SJSA1 (cell line): ENCODE data around the gene NRXN3. TPM values are rescaled to one million over a fixed set of nuclear protein-coding genes. Genes with fewer than 3 reads are reported as not detected.
"Not testable (repeated sequence)": the region's sequence is repeated elsewhere in the genome, so short reads cannot be mapped to it uniquely, and the experiment has no call there.

ENCODE experiments used
- DNase-seq, 2 experiments: peaks; one replicate each; pipeline ENCODE4 v3.0.0-alpha.2; 2015 to 2020; ENCODE audit warnings: low spot score in 2 of 2, low read depth in 1 of 2
- H3K27ac ChIP-seq: fragments of 250-450 bp; sonication (Bioruptor Pico); 2 replicates; pipeline ENCODE4 v1.5.1; 2020; ENCODE audit warnings: mild to moderate bottlenecking, moderate library complexity
- H3K27me3 ChIP-seq: fragments of 250-450 bp; sonication (Bioruptor Pico); replicated peaks from 2 replicates; pipeline ENCODE4 v1.5.1; 2020; ENCODE audit warnings: mild to moderate bottlenecking, moderate library complexity
- H3K36me3 ChIP-seq: fragments of 250-450 bp; sonication (Bioruptor Pico); 2 replicates; pipeline ENCODE4 v1.5.1; 2020; ENCODE audit warnings: mild to moderate bottlenecking
- H3K4me1 ChIP-seq: fragments of 250-450 bp; sonication (Bioruptor Pico); replicated peaks from 2 replicates; pipeline ENCODE4 v1.6.1; 2021; ENCODE audit warnings: mild to moderate bottlenecking
- H3K4me3 ChIP-seq: fragments of 250-450 bp; sonication (Bioruptor Pico); 2 replicates; pipeline ENCODE4 v1.5.1; 2020; ENCODE audit warnings: mild to moderate bottlenecking
- H3K9me3 ChIP-seq: fragments of 250-450 bp; sonication (Bioruptor Pico); replicated peaks from 2 replicates; pipeline ENCODE4 v1.5.1; 2020; ENCODE audit warnings: mild to moderate bottlenecking
- total RNA-seq: library from RNA; depleted of rRNA; stranded (reverse); fragments of >200 nt; shearing (Covaris generic); gene quantifications from 2 replicates; pipeline ENCODE4 v1.2.3, GENCODE V29; 2014

NRXN3 gene
- total RNA-seq, 1 experiment from 2014 or later, result 1.0 TPM

- Histone ChIP-seq H3K9me3 (no peaks in the 10 kb centered on the region), H3K27ac (no peak overlapping the region), H3K4me3 (no peak overlapping the region), H3K27me3 (no peaks in the 10 kb centered on the region), H3K4me1 (peaks cover 22% of the 10 kb centered on the region), H3K36me3 (no peaks in the 10 kb centered on the region)
- DNase-seq, result no peak
Observed at GRCh38 chr14:78486621-78487020, 316.4 kb downstream of the NRXN3 start.

DNA sequence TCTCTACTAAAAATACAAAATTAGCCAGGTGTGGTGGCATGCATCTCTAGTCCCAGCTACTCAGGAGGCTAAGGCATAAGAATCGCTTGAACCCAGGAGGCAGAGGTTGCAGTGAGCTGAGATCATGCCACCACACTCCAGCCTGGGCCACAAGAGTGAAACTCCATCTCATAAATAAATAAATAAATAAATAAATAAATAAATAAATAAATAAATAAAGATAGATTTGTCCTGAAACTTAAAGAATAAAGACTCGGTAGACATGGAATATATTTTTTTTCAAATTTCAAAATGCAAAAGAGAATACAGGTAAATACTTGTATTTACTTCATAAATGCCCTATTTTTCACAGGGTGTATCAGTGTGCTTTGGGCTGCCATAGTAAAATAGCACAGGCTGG is 317.4 kb downstream of the NRXN3 start:
- not testable (repeated sequence) for DNase-seq, H3K36me3 ChIP-seq, H3K4me3 ChIP-seq, H3K27me3 ChIP-seq, H3K27ac ChIP-seq, H3K9me3 ChIP-seq
- peaks cover 22% of the 10 kb centered on the region for H3K4me1 ChIP-seq

- Histone ChIP-seq H3K9me3 (no peaks in the 10 kb centered on the region), H3K4me1 (peaks cover 22% of the 10 kb centered on the region), H3K27me3 (no peaks in the 10 kb centered on the region), H3K4me3 (no peak overlapping the region), H3K36me3 (no peaks in the 10 kb centered on the region), H3K27ac (no peak overlapping the region)
- DNase-seq, result no peak
Observed at GRCh38 chr14:78488938-78489337, 318.8 kb downstream of the NRXN3 start.

DNA sequence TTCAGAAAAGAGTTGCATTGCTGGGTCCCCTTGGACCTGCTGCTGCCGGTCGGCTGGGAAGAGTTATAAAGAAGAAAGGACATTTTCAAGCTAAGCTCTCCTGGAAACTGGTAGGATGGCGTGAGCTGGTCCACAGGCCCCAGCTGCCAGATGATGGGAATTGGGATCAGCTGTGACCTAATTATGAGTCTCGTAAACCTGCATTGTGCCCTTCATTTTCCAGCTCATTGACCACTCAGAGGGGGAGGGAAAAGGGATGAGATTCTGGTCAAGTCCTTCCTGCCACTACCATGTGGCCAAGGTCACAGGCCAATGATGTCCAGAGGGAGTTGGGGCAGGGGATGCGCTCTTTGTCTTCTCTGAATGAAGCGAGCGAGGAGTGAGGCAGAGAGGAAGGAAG is 320.9 kb downstream of the NRXN3 start:
- no peak for DNase-seq
- no peaks in the 10 kb centered on the region for H3K36me3 ChIP-seq
- no peaks in the 10 kb centered on the region for H3K9me3 ChIP-seq

DNA sequence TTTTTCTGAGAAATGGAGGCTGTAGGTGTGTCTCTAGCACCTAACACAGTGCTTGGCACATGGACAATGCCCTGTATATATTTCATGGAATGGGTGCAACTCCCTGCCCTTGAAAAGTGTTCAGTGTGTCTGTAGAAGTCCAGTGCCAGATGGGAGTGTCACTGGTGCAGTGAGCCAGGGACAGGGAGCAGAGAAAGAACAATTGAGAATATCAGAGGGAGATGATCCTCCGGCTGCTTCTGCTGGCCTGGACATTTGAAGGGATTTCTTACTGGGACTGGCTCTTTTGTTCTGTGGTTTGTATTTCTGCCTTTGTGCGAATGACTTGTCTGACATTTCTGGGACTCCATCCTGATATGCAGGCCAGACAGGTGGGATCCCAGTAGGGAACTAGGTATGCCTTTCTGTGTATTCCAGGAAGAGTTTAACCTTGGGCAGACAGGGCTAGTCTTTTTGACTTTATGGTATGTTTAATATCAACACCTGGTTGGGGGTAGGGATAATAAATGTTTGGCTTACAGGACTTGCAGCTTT is 328.0 kb downstream of the NRXN3 start:
- Histone ChIP-seq H3K9me3 (no peaks in the 10 kb centered on the region; the same call in 1 of the 2 replicates), H3K36me3 (no peaks in the 10 kb centered on the region), H3K4me1 (no peaks in the 10 kb centered on the region), H3K4me3 (no peak overlapping the region), H3K27me3 (no peaks in the 10 kb centered on the region), H3K27ac (no peak overlapping the region)
- DNase-seq, result no peak

More for the DNA sequence above, 320.9 kb downstream of the NRXN3 start:
- no peak overlapping the region for H3K27ac ChIP-seq
- H3K27me3 ChIP-seq, result no peaks in the 10 kb centered on the region
- H3K4me3 ChIP-seq, result no peak overlapping the region
- peaks cover 8% of the 10 kb centered on the region for H3K4me1 ChIP-seq

- H3K27me3 ChIP-seq, result no peaks in the 10 kb centered on the region
- no peak overlapping the region for H3K27ac ChIP-seq
- H3K9me3 ChIP-seq, result no peaks in the 10 kb centered on the region; the same call in 1 of the 2 replicates
- H3K4me3 ChIP-seq, result no peak overlapping the region
- no peak for DNase-seq
- H3K36me3 ChIP-seq, result no peaks in the 10 kb centered on the region
- no peaks in the 10 kb centered on the region for H3K4me1 ChIP-seq
Observed at GRCh38 chr14:78501909-78502308, 331.7 kb downstream of the NRXN3 start.

GRCh38 chr14:78508023-78508422 is 337.9 kb downstream of the NRXN3 start:
- Histone ChIP-seq H3K27me3 (no peaks in the 10 kb centered on the region), H3K36me3 (no peaks in the 10 kb centered on the region), H3K4me1 (no peaks in the 10 kb centered on the region), H3K9me3 (no peaks in the 10 kb centered on the region), H3K27ac (no peak overlapping the region), H3K4me3 (no peak overlapping the region)
- no peak for DNase-seq

DNA sequence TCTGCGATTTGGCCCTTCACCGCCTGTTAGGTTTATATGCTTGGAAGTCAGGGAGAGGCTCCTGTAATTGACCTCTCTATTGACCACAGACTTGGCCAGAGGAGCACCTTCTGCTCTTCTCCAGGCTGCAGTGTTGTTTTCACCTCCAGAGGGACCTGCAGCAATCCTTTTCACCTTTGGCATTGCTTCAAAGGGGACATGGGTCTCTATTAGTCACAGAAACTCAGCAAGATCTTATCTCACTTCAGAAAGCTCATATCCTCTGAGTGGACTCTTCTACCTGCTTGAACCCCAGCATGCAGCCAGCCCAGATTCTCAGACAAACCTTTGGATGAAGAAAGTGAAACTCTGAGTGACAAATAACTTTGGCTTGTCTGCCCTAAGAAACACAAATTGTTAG is 339.3 kb downstream of the NRXN3 start:
- Histone ChIP-seq H3K36me3 (no peaks in the 10 kb centered on the region), H3K9me3 (no peaks in the 10 kb centered on the region), H3K27me3 (no peaks in the 10 kb centered on the region), H3K27ac (no peak overlapping the region), H3K4me3 (no peak overlapping the region), H3K4me1 (no peaks in the 10 kb centered on the region)
- no peak for DNase-seq

DNA sequence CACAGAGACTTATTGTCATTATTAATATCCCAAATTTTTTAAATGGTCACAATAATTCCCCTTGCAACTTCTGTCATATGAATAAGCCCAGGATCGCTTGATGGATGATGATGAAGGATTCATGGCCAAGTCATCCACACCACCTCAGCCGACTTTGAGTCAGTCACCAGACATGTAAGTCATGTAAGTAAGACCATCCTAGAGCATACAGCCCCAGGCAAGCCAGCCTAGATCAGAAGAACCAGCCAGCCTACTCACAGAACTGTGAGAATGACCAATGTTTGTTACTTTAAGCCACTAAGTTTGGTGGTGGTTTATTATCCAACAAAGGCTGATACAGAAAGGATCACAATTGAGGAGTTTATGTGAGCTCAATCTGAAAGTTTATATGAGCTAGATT is 341.8 kb downstream of the NRXN3 start:
- H3K36me3 ChIP-seq, result no peaks in the 10 kb centered on the region
- no peaks in the 10 kb centered on the region for H3K9me3 ChIP-seq
- DNase-seq, result no peak
- H3K4me3 ChIP-seq, result no peak overlapping the region
- H3K4me1 ChIP-seq, result no peaks in the 10 kb centered on the region
- no peak overlapping the region for H3K27ac ChIP-seq
- H3K27me3 ChIP-seq, result no peaks in the 10 kb centered on the region

DNA sequence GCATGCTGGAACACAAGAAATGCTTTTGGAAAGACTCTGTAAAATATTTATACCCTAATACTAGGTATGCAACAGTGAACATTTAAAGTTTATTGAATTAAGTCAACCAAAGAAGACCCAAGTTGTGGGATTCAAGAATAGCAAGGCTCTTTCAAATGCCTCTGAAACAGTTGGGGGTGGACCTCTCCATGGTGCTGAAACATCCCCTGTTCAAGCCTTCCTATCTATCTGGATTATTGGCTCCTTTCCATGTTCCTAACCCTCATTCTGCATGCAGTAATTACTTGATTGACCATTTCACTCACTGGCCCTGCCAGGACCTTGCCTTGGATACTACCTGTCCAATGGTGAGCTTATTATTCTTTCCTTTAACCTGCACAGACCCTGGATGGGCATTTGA is 349.7 kb downstream of the NRXN3 start:
- H3K4me1 ChIP-seq, result no peaks in the 10 kb centered on the region
- H3K27ac ChIP-seq, result no peak overlapping the region
- H3K27me3 ChIP-seq, result no peaks in the 10 kb centered on the region
- no peak overlapping the region for H3K4me3 ChIP-seq
- no peaks in the 10 kb centered on the region for H3K36me3 ChIP-seq
- no peak for DNase-seq
- no peaks in the 10 kb centered on the region for H3K9me3 ChIP-seq

DNA sequence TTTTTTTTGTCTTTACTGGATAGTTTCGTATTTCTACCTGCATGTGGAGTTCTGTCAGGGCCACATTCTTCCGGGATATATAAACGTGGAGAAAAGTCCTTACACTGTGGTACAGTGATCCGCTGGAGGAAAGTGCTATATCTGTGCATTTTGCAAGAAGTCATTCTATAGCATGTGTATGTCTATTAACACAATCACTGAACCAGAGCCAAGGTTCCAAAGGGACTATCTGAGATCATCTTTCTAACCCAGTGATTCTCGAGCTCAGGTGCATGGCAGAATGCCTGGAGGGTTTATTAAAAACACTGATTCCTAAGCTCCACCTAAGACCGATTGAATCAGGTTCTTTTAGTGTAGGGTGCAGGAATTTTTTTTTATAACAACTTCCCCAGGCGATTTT is 354.0 kb downstream of the NRXN3 start:
- Histone ChIP-seq H3K27me3 (no peaks in the 10 kb centered on the region), H3K27ac (no peak overlapping the region), H3K4me3 (no peak overlapping the region), H3K4me1 (no peaks in the 10 kb centered on the region), H3K36me3 (no peaks in the 10 kb centered on the region), H3K9me3 (no peaks in the 10 kb centered on the region)
- DNase-seq, result no peak

GRCh38 chr14:78524766-78525165 is 354.6 kb downstream of the NRXN3 start:
- no peak for DNase-seq
- H3K27me3 ChIP-seq, result no peaks in the 10 kb centered on the region
- no peaks in the 10 kb centered on the region for H3K9me3 ChIP-seq
- no peak overlapping the region for H3K4me3 ChIP-seq
- no peaks in the 10 kb centered on the region for H3K36me3 ChIP-seq
- no peaks in the 10 kb centered on the region for H3K4me1 ChIP-seq
- no peak overlapping the region for H3K27ac ChIP-seq

- Histone ChIP-seq H3K4me1 (no peaks in the 10 kb centered on the region), H3K4me3 (no peak overlapping the region), H3K27ac (no peak overlapping the region), H3K9me3 (no peaks in the 10 kb centered on the region), H3K27me3 (no peaks in the 10 kb centered on the region), H3K36me3 (no peaks in the 10 kb centered on the region)
- DNase-seq, result no peak
Observed at GRCh38 chr14:78530078-78530477, 359.9 kb downstream of the NRXN3 start.

- H3K9me3 ChIP-seq, result no peaks in the 10 kb centered on the region
- H3K36me3 ChIP-seq, result no peaks in the 10 kb centered on the region
- no peak overlapping the region for H3K4me3 ChIP-seq
- H3K4me1 ChIP-seq, result no peaks in the 10 kb centered on the region
- DNase-seq, result no peak
- H3K27ac ChIP-seq, result no peak overlapping the region
- H3K27me3 ChIP-seq, result no peaks in the 10 kb centered on the region
Observed at GRCh38 chr14:78534141-78534540, 364.0 kb downstream of the NRXN3 start.

DNA sequence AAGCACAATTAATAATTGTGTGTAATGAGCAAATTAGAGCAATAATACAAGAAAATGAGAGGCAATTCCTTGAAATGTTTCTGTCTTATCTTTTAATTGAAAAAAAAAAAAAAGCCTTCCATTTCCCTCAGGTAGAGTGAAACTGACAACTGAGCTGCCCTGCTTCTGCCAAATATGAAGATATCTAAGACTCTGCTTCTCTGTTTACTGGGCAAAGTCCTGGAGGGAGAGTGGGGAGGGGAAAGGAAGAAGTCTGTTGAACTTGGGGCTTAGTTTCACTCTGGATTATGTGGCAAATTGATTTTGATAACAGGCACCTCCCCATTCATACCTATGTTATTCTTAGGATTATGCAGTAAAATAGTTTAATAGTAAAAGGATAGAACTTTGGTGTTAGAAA is 364.9 kb downstream of the NRXN3 start:
- H3K4me1 ChIP-seq, result no peaks in the 10 kb centered on the region
- no peaks in the 10 kb centered on the region for H3K9me3 ChIP-seq

More for the DNA sequence above, 364.9 kb downstream of the NRXN3 start:
- Histone ChIP-seq H3K27me3 (no peaks in the 10 kb centered on the region), H3K36me3 (no peaks in the 10 kb centered on the region), H3K4me3 (no peak overlapping the region), H3K27ac (no peak overlapping the region)
- DNase-seq, result no peak
